ENCODE results near the gene NFIA. TPM values are rescaled to one million over a fixed set of nuclear protein-coding genes. Genes with fewer than 3 reads are reported as not detected.

Gene NFIA
- total RNA-seq, 1 donor from 2014 or later: 163 TPM

- Mint-ChIP-seq H3K4me1 (peaks cover 99% of the 10 kb centered on the region), H3K36me3 (peaks cover 9% of the 10 kb centered on the region), H3K4me3 (peak overlapping the region; percentile 6), H3K9me3 (no peaks in the 10 kb centered on the region), H3K27ac (peak overlapping the region; percentile 97), H3K27me3 (ENCODE audit: low read depth) (no peaks in the 10 kb centered on the region)
- TF ChIP-seq CTCF (IDR thresholded peaks at IDR 0.05; ENCODE audit: unreplicated experiment): no peak
- no peak for DNase-seq (ENCODE audit: low spot score in 2 of 2, unreplicated experiment in 2 of 2)
Measured at GRCh38 chr1:61450872-61451571, 368.7 kb downstream of the NFIA start.

- DNase-seq (ENCODE audit: low spot score in 2 of 2, unreplicated experiment in 2 of 2): no peak
- no peak for TF ChIP-seq CTCF (IDR thresholded peaks at IDR 0.05; ENCODE audit: unreplicated experiment)
- Mint-ChIP-seq H3K4me1 (peaks cover 94% of the 10 kb centered on the region), H3K9me3 (no peaks in the 10 kb centered on the region), H3K27me3 (ENCODE audit: low read depth) (no peaks in the 10 kb centered on the region), H3K36me3 (peaks cover 10% of the 10 kb centered on the region), H3K4me3 (peak overlapping the region; percentile 6), H3K27ac (peak overlapping the region; percentile 97)
Measured at GRCh38 chr1:61451572-61451968, 369.2 kb downstream of the NFIA start.

GRCh38 chr1:61452176-61453035 lies 370.0 kb downstream of the NFIA start:
- Mint-ChIP-seq H3K27ac (peak overlapping the region; percentile 97), H3K36me3 (peaks cover 13% of the 10 kb centered on the region), H3K4me1 (peaks cover 90% of the 10 kb centered on the region), H3K9me3 (no peaks in the 10 kb centered on the region), H3K4me3 (peak overlapping the region; percentile 31), H3K27me3 (ENCODE audit: low read depth) (no peaks in the 10 kb centered on the region)
- DNase-seq (ENCODE audit: low spot score in 2 of 2, unreplicated experiment in 2 of 2): no peak
- no peak for TF ChIP-seq CTCF (IDR thresholded peaks at IDR 0.05; ENCODE audit: unreplicated experiment)

- Mint-ChIP-seq H3K27me3 (ENCODE audit: low read depth) (no peaks in the 10 kb centered on the region), H3K4me1 (peaks cover 89% of the 10 kb centered on the region), H3K9me3 (no peaks in the 10 kb centered on the region)
Measured at GRCh38 chr1:61453111-61453961, 371.0 kb downstream of the NFIA start.

More at GRCh38 chr1:61453111-61453961, 371.0 kb downstream of the NFIA start:
- Mint-ChIP-seq H3K36me3 (peaks cover 13% of the 10 kb centered on the region), H3K4me3 (peak overlapping the region; percentile 20), H3K27ac (peak overlapping the region; percentile 97)
- peak; percentile 64 for TF ChIP-seq CTCF (IDR thresholded peaks at IDR 0.05; ENCODE audit: unreplicated experiment)
- peak; percentile 59 to 81 for DNase-seq (ENCODE audit: low spot score in 2 of 2, unreplicated experiment in 2 of 2)
